ENCODE measurements around the gene KRTAP3-3. TPM values are rescaled to one million over a fixed set of nuclear protein-coding genes. Genes with fewer than 3 reads are reported as not detected.

Gene KRTAP3-3
- total and polyA plus RNA-seq, 7 donors: not detected

- intact Hi-C loops (cut with DNase I): no loop called here
- no peak for TF ChIP-seq CTCF (IDR thresholded peaks at IDR 0.05)
- Histone ChIP-seq H3K4me3 (no peak overlapping the region), H3K4me1 (peaks cover 7% of the 10 kb centered on the region), H3K36me3 (ENCODE audit: insufficient read depth in 1 of 2, low read depth in 1 of 2) (no peaks in the 10 kb centered on the region), H3K9me3 (no peaks in the 10 kb centered on the region), H3K27ac (no peak overlapping the region), H3K27me3 (ENCODE audit: insufficient read depth in 3 of 3, low read length in 2 of 3) (peaks cover 0 to 17% (median 3%) of the 10 kb centered on the region in 3 donors)
- 69 to 87% (median 77%) methylated on average over 2 of the region's 2 CpGs for WGBS, 3 donors
- no peak for DNase-seq
- ATAC-seq: no peak
These were observed 46.0 kb downstream of the KRTAP3-3 start for GRCh38 chr17:40947929-40948328.

GRCh38 chr17:40945414-40945813, 48.5 kb downstream of the KRTAP3-3 start:
- ATAC-seq (no peak), DNase-seq (no peak)
- intact Hi-C loops (cut with DNase I): no loop called here
- Histone ChIP-seq H3K27ac (no peak overlapping the region), H3K4me1 (no peaks in the 10 kb centered on the region), H3K9me3 (no peaks in the 10 kb centered on the region), H3K27me3 (ENCODE audit: insufficient read depth in 3 of 3, low read length in 2 of 3) (peaks cover 0 to 17% (median 3%) of the 10 kb centered on the region in 3 donors), H3K4me3 (no peak overlapping the region), H3K36me3 (ENCODE audit: insufficient read depth in 1 of 2, low read depth in 1 of 2) (no peaks in the 10 kb centered on the region)
- WGBS, 3 donors: 80 to 87% (median 86%) methylated on average over 6 of the region's 6 CpGs
- TF ChIP-seq CTCF (IDR thresholded peaks at IDR 0.05): no peak

- Histone ChIP-seq H3K9me3 (no peaks in the 10 kb centered on the region), H3K27me3 (ENCODE audit: insufficient read depth in 3 of 3, low read length in 2 of 3) (peaks cover 0 to 17% (median 3%) of the 10 kb centered on the region in 3 donors), H3K36me3 (ENCODE audit: insufficient read depth in 1 of 2, low read depth in 1 of 2) (no peaks in the 10 kb centered on the region), H3K4me3 (no peak overlapping the region), H3K4me1 (no peaks in the 10 kb centered on the region), H3K27ac (no peak overlapping the region)
- intact Hi-C loops (cut with DNase I): no loop called here
- DNase-seq (no peak), ATAC-seq (no peak)
- 48 to 71% (median 49%) methylated on average over 1 of the region's 1 CpG for WGBS, 3 donors
- TF ChIP-seq CTCF (IDR thresholded peaks at IDR 0.05): no peak
These were observed 49.4 kb downstream of the KRTAP3-3 start for GRCh38 chr17:40944531-40944930.

Other genes with a start within 250 kb of the KRTAP3-3 start
Only the 30 nearest of the 36 such genes appear.
- gene KRT28, start 194.2 kb downstream of the KRTAP3-3 start, total RNA-seq: not detected
- not detected for gene KRT28, start 194.2 kb downstream of the KRTAP3-3 start, polyA plus RNA-seq
- gene KRT10, start 171.6 kb downstream of the KRTAP3-3 start, total RNA-seq: 10 to 100 TPM; 24.2 to 32.9 (median 30.5) TPM
- 10 to 100 TPM; 23.3 to 38.8 (median 35.3) TPM for gene KRT10, start 171.6 kb downstream of the KRTAP3-3 start, polyA plus RNA-seq
- not detected for gene KRT12, start 126.9 kb downstream of the KRTAP3-3 start, total RNA-seq
- not detected for gene KRT12, start 126.9 kb downstream of the KRTAP3-3 start, polyA plus RNA-seq
- under 1 TPM in 1 of 4 donors, not detected in 3; 0.21 TPM for gene KRT20, start 108.9 kb downstream of the KRTAP3-3 start, total RNA-seq
- under 1 TPM in 2 of 3 donors, not detected in 1; 0.08 to 0.35 TPM for gene KRT20, start 108.9 kb downstream of the KRTAP3-3 start, polyA plus RNA-seq
- 1 to 10 TPM in 1 of 4 donors, under 1 TPM in 1, not detected in 2; 0.25 to 1.5 TPM for gene KRT23, start 56.5 kb downstream of the KRTAP3-3 start, total RNA-seq
- gene KRT23, start 56.5 kb downstream of the KRTAP3-3 start, polyA plus RNA-seq: under 1 TPM in 1 of 3 donors, not detected in 2; 0.03 TPM
- not detected for gene KRT39, start 27.2 kb downstream of the KRTAP3-3 start, total RNA-seq
- gene KRT39, start 27.2 kb downstream of the KRTAP3-3 start, polyA plus RNA-seq: not detected
- not detected for gene KRT40, start 9.8 kb downstream of the KRTAP3-3 start, total RNA-seq
- gene KRT40, start 9.8 kb downstream of the KRTAP3-3 start, polyA plus RNA-seq: not detected
- gene KRTAP3-2, start 5.7 kb upstream of the KRTAP3-3 start, total RNA-seq: not detected
- not detected for gene KRTAP3-2, start 5.7 kb upstream of the KRTAP3-3 start, polyA plus RNA-seq
- gene KRTAP3-1, start 15.0 kb upstream of the KRTAP3-3 start, total RNA-seq: not detected
- not detected for gene KRTAP3-1, start 15.0 kb upstream of the KRTAP3-3 start, polyA plus RNA-seq
- gene KRTAP1-5, start 33.0 kb upstream of the KRTAP3-3 start, total RNA-seq: not detected
- not detected for gene KRTAP1-5, start 33.0 kb upstream of the KRTAP3-3 start, polyA plus RNA-seq
- not detected for gene KRTAP1-4, start 36.0 kb upstream of the KRTAP3-3 start, total RNA-seq
- gene KRTAP1-4, start 36.0 kb upstream of the KRTAP3-3 start, polyA plus RNA-seq: not detected
- not detected for gene KRTAP1-3, start 40.7 kb upstream of the KRTAP3-3 start, total RNA-seq
- gene KRTAP1-3, start 40.7 kb upstream of the KRTAP3-3 start, polyA plus RNA-seq: not detected
- gene KRTAP1-1, start 47.3 kb upstream of the KRTAP3-3 start, total RNA-seq: not detected
- gene KRTAP1-1, start 47.3 kb upstream of the KRTAP3-3 start, polyA plus RNA-seq: not detected
- gene KRTAP2-1, start 53.2 kb upstream of the KRTAP3-3 start, total RNA-seq: not detected
- not detected for gene KRTAP2-1, start 53.2 kb upstream of the KRTAP3-3 start, polyA plus RNA-seq
- not detected for gene KRTAP2-2, start 61.1 kb upstream of the KRTAP3-3 start, total RNA-seq
- not detected for gene KRTAP2-2, start 61.1 kb upstream of the KRTAP3-3 start, polyA plus RNA-seq
- not detected for gene KRTAP2-3, start 66.0 kb upstream of the KRTAP3-3 start, total RNA-seq
- not detected for gene KRTAP2-3, start 66.0 kb upstream of the KRTAP3-3 start, polyA plus RNA-seq
- not detected for gene KRTAP2-4, start 71.7 kb upstream of the KRTAP3-3 start, total RNA-seq
- gene KRTAP2-4, start 71.7 kb upstream of the KRTAP3-3 start, polyA plus RNA-seq: not detected
- gene KRTAP4-7, start 90.0 kb upstream of the KRTAP3-3 start, total RNA-seq: not detected
- gene KRTAP4-7, start 90.0 kb upstream of the KRTAP3-3 start, polyA plus RNA-seq: not detected
- gene KRTAP4-8, start 104.0 kb upstream of the KRTAP3-3 start, total RNA-seq: not detected
- gene KRTAP4-8, start 104.0 kb upstream of the KRTAP3-3 start, polyA plus RNA-seq: not detected
- not detected for gene KRTAP4-16, start 108.0 kb upstream of the KRTAP3-3 start, total RNA-seq
- gene KRTAP4-16, start 108.0 kb upstream of the KRTAP3-3 start, polyA plus RNA-seq: not detected
- not detected for gene KRTAP4-9, start 111.2 kb upstream of the KRTAP3-3 start, total RNA-seq
- gene KRTAP4-9, start 111.2 kb upstream of the KRTAP3-3 start, polyA plus RNA-seq: not detected
- not detected for gene KRTAP4-11, start 124.2 kb upstream of the KRTAP3-3 start, total RNA-seq
- not detected for gene KRTAP4-11, start 124.2 kb upstream of the KRTAP3-3 start, polyA plus RNA-seq
- gene KRTAP4-12, start 130.0 kb upstream of the KRTAP3-3 start, total RNA-seq: not detected
- not detected for gene KRTAP4-12, start 130.0 kb upstream of the KRTAP3-3 start, polyA plus RNA-seq
- not detected for gene KRTAP4-6, start 146.4 kb upstream of the KRTAP3-3 start, total RNA-seq
- gene KRTAP4-6, start 146.4 kb upstream of the KRTAP3-3 start, polyA plus RNA-seq: not detected
- gene KRTAP4-5, start 155.7 kb upstream of the KRTAP3-3 start, total RNA-seq: not detected
- gene KRTAP4-5, start 155.7 kb upstream of the KRTAP3-3 start, polyA plus RNA-seq: not detected
- gene KRTAP4-4, start 166.6 kb upstream of the KRTAP3-3 start, total RNA-seq: not detected
- not detected for gene KRTAP4-4, start 166.6 kb upstream of the KRTAP3-3 start, polyA plus RNA-seq
- not detected for gene KRTAP4-3, start 174.1 kb upstream of the KRTAP3-3 start, total RNA-seq
- not detected for gene KRTAP4-3, start 174.1 kb upstream of the KRTAP3-3 start, polyA plus RNA-seq
- gene KRTAP4-2, start 184.1 kb upstream of the KRTAP3-3 start, total RNA-seq: not detected
- not detected for gene KRTAP4-2, start 184.1 kb upstream of the KRTAP3-3 start, polyA plus RNA-seq
- not detected for gene KRTAP4-1, start 190.7 kb upstream of the KRTAP3-3 start, total RNA-seq
- not detected for gene KRTAP4-1, start 190.7 kb upstream of the KRTAP3-3 start, polyA plus RNA-seq
- gene KRTAP9-1, start 195.7 kb upstream of the KRTAP3-3 start, total RNA-seq: not detected
- gene KRTAP9-1, start 195.7 kb upstream of the KRTAP3-3 start, polyA plus RNA-seq: not detected

All from psoas muscle (tissue), 8 donors.